HuH-7 (cell line): ENCODE data around the gene HMOX1.

Experiments
- DNase-seq: peaks from one replicate; pipeline ENCODE4 v3.0.0; 2011; ENCODE audit warnings: low spot score

HMOX1 gene

DNA sequence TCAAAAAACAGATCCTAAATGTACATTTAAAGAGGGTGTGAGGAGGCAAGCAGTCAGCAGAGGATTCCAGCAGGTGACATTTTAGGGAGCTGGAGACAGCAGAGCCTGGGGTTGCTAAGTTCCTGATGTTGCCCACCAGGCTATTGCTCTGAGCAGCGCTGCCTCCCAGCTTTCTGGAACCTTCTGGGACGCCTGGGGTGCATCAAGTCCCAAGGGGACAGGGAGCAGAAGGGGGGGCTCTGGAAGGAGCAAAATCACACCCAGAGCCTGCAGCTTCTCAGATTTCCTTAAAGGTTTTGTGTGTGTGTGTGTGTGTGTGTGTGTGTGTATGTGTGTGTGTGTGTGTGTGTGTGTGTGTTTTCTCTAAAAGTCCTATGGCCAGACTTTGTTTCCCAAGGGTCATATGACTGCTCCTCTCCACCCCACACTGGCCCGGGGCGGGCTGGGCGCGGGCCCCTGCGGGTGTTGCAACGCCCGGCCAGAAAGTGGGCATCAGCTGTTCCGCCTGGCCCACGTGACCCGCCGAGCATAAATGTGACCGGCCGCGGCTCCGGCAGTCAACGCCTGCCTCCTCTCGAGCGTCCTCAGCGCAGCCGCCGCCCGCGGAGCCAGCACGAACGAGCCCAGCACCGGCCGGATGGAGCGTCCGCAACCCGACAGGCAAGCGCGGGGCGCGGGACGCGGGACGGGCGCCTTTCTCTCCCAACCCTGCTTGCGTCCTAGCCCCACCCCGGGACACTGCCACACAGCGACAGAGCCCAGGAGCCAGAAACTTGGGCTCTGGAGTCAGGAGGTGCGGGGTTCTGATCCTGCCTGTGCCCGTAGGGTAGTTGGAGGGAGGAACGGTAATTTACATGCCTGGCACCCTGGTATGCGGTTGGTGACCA lies at the start of gene HMOX1:
Gene HMOX1, plus strand, starts transcription at position 560 of the 887 bp plus-strand sequence. Its CDS starts 78 bp downstream, at position 638.
- peak; percentile 91 for DNase-seq

- no peak for DNase-seq
These were observed 48.6 kb upstream of the HMOX1 start for GRCh38 chr22:35332278-35332677.

- no peak for DNase-seq
These were observed 47.7 kb upstream of the HMOX1 start for GRCh38 chr22:35333220-35333619.

DNA sequence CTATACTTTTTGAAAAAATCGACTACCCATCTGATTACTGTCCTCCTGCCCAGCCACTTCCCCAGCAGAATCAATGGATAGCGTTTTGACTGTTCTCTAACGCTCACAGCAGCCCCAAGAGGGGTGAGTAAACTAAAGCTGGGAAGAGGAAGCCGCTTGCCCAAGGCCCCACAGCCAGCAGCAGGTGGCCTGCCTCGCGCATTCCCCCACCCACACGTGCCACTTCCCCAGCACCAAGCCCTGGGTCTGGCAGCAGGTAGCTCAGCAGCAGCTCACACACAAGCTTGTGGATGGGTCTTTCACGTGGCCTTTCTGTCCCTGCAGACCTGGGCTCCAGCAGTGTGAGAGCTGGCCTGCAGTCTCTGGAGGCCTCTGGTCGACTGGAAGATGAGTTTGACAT lies 46.9 kb upstream of the HMOX1 start:
- no peak for DNase-seq

GRCh38 chr22:35335468-35335867 lies 45.4 kb upstream of the HMOX1 start:
- DNase-seq, result no peak

DNA sequence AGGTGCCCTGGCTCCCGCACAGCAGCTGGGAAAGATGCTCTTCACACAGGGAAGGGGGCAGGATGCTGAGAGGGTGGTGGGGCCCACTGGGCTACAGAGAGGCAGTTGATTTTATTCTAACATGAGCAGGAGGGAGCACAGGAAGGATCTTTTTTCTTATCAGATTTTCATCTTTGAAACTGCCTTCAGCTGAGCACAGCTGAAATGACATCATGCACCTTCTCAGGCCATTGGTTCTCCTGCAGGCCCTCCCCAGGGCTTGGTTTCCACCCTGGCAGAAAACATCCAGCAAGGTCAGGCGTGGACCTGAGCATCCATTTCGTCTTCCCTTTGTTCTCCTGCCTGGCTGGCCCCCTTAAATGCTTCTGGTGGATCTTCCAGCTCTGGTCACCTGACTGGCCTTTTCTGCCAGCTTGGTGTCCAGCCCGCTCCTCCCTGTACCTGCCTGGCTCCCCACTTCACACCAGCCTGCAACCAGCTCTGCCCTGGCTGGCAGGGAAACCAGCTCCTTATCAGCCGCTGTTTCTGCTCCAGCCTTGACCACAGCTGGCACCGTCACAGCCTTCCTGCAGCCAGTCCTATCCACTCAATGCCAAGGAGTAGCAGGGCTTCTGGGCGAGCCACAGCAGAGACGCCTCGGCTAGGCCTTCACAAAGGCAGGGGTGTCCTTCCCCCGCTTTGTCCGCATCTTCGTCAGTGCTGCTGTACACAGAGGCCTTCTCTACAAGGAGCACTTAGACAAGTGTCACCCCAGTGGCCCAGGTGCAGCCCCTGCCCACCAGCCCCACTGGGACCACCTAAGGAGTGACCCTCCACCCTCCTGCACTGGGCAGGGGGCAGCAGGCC lies 44.7 kb upstream of the HMOX1 start:
- DNase-seq, result no peak

DNA sequence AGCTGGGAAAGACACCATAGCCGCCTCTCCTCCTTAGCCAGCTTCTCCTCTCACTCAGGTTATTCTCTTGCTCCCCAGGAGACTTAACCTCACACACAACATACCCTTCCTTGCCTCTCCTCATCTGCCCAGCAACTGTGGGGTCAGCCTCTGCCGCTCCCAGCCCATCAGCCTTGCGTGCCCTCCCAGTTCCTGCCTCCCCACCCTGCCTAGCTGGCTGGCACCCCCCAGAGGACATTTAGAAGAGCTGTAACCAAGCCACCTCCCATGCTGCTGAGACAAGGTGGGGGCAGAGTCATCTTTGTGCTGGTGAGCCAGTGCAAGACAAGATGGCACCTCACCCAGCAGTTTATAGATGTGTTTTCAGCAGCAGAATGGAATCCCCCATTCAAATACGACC lies 43.0 kb upstream of the HMOX1 start:
- no peak for DNase-seq

DNA sequence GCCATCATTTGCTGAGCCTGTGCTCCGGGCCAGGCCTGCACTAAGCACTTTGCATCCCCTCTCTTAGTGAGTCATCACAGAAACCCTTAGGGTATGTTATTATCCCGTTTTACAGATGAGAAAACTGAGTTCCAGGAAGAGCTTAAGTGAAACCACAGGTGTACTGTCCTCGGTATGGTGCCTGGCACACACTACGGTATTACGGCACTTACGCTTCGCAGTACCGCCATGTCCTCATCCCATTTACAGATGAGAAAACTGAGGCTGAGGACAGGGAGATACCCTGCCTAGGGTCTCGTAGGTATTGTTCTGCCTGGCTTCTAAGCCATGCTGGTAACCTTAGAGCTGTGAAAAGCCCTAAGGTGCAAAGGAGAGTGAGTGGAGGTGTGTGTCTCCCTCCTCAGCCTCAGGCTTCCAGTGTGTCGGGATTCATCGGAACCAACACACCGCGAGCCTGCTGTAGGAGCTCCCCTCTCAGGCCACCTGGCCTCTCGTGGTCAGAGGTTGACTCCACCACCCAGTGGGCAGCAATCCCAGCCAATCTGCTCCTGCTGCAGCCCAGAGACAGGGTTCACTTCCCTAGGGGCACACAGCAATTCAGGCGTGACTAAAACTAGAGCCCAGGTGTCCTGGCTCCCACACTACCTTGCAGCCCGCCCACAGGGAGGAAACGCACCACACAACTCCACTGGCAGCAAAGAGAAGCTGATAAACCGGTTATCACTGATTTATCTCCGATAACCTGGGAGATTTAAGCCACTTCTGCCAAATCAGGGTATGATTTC lies 39.6 kb upstream of the HMOX1 start:
- DNase-seq, result no peak

DNA sequence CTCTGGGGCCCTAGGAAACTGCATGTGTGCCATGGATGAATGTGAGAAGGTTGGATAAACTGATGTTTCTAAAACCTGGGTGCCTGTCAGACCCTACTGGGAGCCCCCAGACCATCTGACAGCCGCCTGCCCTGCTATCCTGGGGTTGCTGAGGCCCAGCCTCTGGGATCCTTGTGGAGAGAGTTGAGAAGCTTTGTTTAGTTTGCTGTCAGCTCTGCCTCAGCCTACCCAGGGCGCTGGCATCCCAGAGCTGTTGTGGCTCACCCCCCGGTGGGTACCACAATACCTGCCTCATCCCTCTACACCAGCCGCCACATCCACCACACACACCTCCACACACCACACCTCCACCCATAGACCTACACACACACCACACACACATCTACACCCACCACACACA lies 38.5 kb upstream of the HMOX1 start:
- DNase-seq, result no peak

DNA sequence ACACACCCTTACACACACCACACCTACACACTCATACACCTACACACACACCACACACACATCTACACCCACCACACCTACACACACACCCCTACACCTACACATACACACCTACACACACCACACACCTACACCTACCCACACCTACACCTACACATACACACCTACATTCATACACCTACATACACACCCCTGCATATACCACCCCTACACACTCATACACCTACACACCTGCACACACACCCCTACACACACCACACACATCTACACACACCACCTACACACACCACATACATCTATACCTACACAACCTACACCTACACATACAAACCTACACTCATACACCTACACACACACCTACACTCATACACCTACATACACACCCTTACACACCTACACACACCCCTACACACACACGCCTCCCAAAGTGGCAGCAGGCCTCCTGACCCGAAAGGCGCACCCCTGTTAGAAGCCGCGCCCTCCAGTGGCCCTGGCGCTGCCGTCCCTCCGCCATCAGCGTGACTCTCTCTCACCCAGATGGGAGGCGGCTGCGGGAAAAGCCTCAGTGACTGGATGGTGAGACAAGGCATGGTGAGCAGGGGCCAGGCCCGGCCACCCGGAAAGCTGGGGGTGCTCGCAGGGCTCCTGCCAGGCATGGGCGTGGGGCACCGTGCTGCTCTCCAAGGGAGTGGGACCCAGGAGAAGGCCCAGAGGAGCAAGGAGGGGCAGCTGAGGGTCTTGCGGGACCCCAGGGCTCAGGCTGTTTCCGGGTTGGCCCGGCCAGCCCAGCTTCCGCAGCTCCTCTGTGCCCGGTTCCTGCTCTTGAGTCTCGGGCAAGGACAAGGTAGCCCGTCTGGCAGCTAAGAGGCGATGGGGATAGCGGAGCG lies 37.0 kb upstream of the HMOX1 start:
- DNase-seq, result no peak

DNA sequence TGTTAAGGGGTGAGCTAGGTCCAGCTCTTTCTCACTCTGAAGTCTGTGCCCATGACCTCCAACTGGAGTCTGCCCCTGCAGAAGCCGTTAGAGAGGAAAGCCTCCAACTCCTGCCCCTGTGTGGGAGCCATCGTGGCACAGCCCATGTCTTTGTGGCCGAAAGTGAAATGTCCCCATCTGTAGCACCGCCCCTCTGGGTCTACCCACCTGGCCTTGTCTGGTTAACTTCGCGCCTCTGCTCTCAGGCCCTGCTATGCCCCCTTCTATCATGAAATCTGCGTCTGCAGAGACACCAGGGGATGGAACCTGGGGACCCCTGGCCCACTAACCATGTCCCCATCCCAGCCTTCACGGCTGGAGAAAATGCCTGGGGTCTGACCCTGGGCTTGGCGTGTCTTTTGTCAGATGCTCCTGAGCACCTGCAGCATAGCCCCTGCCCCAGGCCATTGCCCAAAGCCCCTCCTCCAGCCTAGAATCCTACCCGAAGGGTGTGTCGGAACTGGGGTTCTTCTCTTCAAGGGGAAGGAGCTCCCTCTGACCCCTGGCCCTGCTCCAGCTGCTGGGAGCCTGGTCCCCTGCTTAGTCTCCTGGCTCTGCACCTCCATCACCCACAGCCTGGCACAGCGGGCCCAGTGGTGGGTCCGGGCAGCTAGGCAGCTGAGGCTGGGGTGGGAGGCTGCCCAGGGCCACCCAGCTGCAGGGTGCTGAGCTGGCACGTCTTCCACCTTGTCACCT lies 35.8 kb upstream of the HMOX1 start:
- no peak for DNase-seq

DNA sequence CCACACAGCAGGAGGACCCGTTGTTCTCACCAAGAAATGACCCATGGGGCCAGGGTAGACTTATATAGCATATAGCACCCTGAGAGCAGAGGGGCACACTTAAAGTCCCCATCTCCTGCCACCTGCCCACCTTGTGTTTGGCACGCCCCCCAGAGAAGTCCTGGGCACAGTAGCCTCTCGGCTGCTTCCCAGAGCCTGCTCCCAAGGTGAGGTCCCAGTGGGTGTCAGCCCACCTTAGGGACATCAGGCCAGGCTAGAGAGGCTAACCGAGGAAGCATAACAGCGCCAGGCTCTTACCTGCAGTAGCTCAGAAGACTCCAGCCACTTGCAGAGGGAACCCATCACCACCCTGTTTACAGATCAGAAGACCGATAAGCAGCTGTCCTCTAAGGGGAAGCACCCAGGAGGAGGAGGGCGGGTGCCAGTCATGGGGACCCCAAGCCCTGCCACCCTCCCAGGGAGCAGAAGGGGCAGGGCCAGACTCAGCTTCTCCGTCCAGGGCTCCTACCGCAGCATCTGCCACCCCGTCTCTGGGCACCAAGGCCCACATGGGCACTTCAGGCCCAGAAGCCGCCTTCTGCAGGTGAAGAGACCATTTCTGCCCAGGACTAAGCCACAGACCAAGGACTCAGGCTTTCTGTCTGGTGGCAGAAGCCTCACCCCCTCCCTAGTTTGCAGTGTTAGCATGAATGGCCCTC lies 34.9 kb upstream of the HMOX1 start:
- DNase-seq, result no peak

DNA sequence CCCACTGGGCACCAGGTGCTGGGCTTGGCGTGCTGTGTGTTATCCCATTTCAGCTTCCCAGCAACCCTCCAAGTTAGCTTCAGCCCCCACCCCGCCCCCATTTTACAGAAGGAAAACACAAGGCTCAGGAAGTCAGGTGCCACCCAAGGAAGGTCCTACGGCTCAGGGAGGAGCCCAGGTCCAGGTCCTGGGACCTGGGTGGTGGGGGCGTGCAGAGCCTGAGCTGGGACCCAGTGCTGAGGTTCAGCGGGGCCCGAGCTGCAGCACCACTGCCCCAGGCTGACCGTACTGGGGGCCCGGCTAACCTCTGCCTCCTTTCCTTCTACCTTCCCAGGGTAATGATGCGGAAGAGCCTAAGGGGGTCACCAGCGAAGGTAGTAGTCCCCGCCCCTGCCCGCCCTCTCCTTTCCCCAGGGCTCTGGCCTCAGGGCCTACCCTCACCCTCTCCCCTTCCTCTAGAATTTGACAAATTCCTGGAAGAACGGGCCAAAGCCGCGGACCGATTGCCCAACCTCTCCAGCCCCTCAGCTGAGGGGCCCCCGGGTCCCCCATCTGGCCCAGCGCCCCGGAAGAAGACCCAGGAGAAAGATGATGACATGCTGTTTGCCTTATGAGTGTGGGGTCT lies 34.2 kb upstream of the HMOX1 start:
- no peak for DNase-seq

DNA sequence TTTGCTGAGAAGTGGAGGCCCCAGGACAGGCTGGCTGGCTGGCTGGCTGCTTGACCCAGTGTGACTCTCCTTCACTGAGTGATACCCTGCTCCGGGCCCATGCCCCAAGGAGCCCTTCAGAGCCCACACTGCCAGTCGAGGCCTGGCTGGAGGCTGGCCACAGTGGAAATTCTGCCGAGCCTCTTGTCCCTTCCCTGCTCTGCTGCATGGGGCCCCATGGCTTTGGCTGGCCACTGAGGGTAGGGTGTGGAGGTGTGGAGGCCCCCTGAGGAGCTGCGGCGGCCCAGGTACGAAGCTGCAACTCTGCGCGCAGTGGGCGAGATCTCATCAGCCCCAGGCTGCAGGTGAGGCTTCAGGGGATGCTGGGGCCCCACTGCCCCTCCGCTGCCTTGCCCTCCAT lies 33.4 kb upstream of the HMOX1 start:
- no peak for DNase-seq

DNA sequence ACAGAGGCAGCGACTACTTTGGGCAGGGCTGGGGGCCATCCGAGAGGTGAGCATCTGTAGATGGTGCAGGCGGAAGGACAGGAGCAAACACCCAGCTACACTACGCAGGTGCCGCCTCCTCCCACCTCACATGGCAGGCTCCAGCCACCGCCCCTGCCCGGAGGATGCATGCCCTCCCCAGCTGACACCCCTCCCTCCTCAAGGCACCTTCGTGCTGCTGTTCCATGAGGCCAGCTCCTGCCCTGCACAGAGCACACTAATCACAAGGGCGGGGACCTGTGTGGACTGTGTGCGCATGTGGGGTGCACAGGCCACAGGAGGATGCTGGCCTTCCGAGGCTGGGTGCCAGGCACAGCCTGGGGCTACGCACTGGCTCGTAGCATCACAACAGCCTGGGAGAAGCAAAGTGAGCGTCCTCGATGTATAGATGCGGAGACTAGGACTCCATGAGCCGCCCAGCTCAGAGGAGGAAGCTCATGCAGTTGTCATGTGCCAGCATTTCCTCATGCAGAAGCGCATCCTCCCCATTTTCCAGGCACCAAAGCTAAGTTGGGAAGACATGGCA lies 32.8 kb upstream of the HMOX1 start:
- DNase-seq, result no peak

- no peak for DNase-seq
These were observed 32.2 kb upstream of the HMOX1 start for GRCh38 chr22:35348703-35349102.

- DNase-seq, result no peak
These were observed 31.6 kb upstream of the HMOX1 start for GRCh38 chr22:35349368-35349703.

- no peak for DNase-seq
These were observed 31.0 kb upstream of the HMOX1 start for GRCh38 chr22:35349704-35350538.
